CD4-positive, CD25-positive, alpha-beta regulatory T cell (primary cell): ENCODE results near the gene ENTHD1. TPM values are rescaled to one million over a fixed set of nuclear protein-coding genes. Genes with fewer than 3 reads are reported as not detected.

Experiments
- ATAC-seq, 2 donors: fragments of 150-1000 bp; cut with Tn5 transposase; one replicate each; pipeline ENCODE4 v1.10.0; 2021; ENCODE audit warnings: low read depth in 2 of 2, moderate number of reproducible peaks in 2 of 2, moderate library complexity in 1 of 2
- DNase-seq, 3 donors: peaks; one replicate each; pipeline versions ENCODE4 v3.0.0 to v3.0.0-alpha.2; 2012 to 2022; ENCODE audit warnings: mixed read lengths in 1 of 3
- H3K27ac ChIP-seq: one replicate; pipeline ENCODE4 v1.7.0; 2013; ENCODE audit warnings: mild to moderate bottlenecking, low read length; ENCODE audit not compliant: insufficient read depth, poor library complexity, severe bottlenecking
- H3K27me3 ChIP-seq: one replicate; pipeline ENCODE4 v1.7.0; 2013; ENCODE audit warnings: low read length; ENCODE audit not compliant: control insufficient read depth, insufficient read depth
- H3K36me3 ChIP-seq: one replicate; pipeline ENCODE4 v1.7.0; 2013; ENCODE audit warnings: mild to moderate bottlenecking, low read length, moderate library complexity; ENCODE audit not compliant: control insufficient read depth, insufficient read depth
- H3K4me1 ChIP-seq: 2 replicates; pipeline ENCODE4 v1.7.0; 2013; ENCODE audit warnings: mild to moderate bottlenecking, low read length; ENCODE audit not compliant: insufficient read depth, control insufficient read depth, poor library complexity, severe bottlenecking
- H3K4me3 ChIP-seq: one replicate; pipeline ENCODE4 v1.7.0; 2013; ENCODE audit warnings: low read depth, mild to moderate bottlenecking, low read length, moderate library complexity
- H3K9me3 ChIP-seq, 2 experiments: 1 replicate in 1 of 2; 2 replicates in 1 of 2; pipeline ENCODE4 v1.7.0; 2013; ENCODE audit warnings: low read length in 2 of 2, mild to moderate bottlenecking in 1 of 2, moderate library complexity in 1 of 2; ENCODE audit not compliant: control insufficient read depth in 2 of 2
- H3K27ac Mint-ChIP-seq, 3 donors: one replicate each; pipeline ENCODE4 v1.8.0; 2020 to 2022; ENCODE audit warnings: mild to moderate bottlenecking in 3 of 3, mixed read lengths in 3 of 3, moderate library complexity in 2 of 3
- H3K27me3 Mint-ChIP-seq: one replicate; pipeline ENCODE4 v1.8.0; 2022; ENCODE audit warnings: mild to moderate bottlenecking, mixed read lengths
- H3K36me3 Mint-ChIP-seq: one replicate; pipeline ENCODE4 v1.8.0; 2020; ENCODE audit warnings: mixed read lengths
- H3K4me1 Mint-ChIP-seq, 4 donors: one replicate each; pipeline ENCODE4 v1.8.0; 2020 to 2022; ENCODE audit warnings: mixed read lengths in 4 of 4, mild to moderate bottlenecking in 1 of 4
- H3K4me3 Mint-ChIP-seq, 4 donors: one replicate each; pipeline ENCODE4 v1.8.0; 2020 to 2022; ENCODE audit warnings: mild to moderate bottlenecking in 4 of 4, mixed read lengths in 4 of 4, moderate library complexity in 3 of 4
- H3K9me3 Mint-ChIP-seq, 7 donors: one replicate each; pipeline ENCODE4 v1.8.0; 2020 to 2022; ENCODE audit warnings: mixed read lengths in 7 of 7, mild to moderate bottlenecking in 3 of 7, moderate library complexity in 2 of 7
- polyA plus RNA-seq, 4 donors: library from polyadenylated mRNA; unstranded; fragments of 300-500 nt; fragmentation: Illumina TruSeq; gene quantifications; one replicate each; pipeline ENCODE4 v1.2.3, GENCODE V29; 2021
- total RNA-seq: library from RNA; stranded (reverse); gene quantifications from one replicate; pipeline ENCODE4 v1.2.3, GENCODE V29; 2022

ENTHD1 gene
- total and polyA plus RNA-seq, 5 donors from 2014 or later = 0.13 to 0.32 (median 0.18) TPM; not detected in 1

DNA sequence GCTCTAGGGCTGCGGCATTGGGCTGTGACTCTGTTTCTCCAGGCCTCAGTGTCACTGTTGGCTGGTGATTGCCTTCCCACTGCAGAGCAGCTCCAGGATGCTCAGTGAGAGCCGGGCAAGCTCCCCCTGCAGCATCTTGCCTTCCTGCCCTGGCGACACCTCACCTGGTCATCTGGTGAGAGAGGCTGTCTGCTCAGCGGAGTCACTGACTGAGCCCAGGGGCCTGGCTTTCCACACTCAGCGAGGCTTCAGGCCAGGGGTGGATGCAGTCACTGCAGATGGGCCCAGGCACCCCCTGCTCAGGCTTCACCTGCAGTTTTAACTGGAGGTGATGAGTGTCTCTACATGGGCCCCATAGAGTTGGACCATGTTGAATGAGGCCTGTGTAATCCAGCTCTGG lies 186.2 kb downstream of the ENTHD1 start:
- ATAC-seq (no peak), DNase-seq (no peak)
- Histone ChIP-seq H3K27me3 (no peaks in the 10 kb centered on the region), H3K36me3 (no peaks in the 10 kb centered on the region), H3K27ac (no peak overlapping the region), H3K4me3 (no peak overlapping the region), H3K9me3 (no peaks in the 10 kb centered on the region), H3K4me1 (no peaks in the 10 kb centered on the region)
- Mint-ChIP-seq H3K9me3 (no peaks in the 10 kb centered on the region), H3K4me3 (no peak overlapping the region), H3K36me3 (no peaks in the 10 kb centered on the region), H3K4me1 (peaks cover 0 to 2% (median 0%) of the 10 kb centered on the region in 4 donors), H3K27ac (no peak overlapping the region), H3K27me3 (no peaks in the 10 kb centered on the region)

DNA sequence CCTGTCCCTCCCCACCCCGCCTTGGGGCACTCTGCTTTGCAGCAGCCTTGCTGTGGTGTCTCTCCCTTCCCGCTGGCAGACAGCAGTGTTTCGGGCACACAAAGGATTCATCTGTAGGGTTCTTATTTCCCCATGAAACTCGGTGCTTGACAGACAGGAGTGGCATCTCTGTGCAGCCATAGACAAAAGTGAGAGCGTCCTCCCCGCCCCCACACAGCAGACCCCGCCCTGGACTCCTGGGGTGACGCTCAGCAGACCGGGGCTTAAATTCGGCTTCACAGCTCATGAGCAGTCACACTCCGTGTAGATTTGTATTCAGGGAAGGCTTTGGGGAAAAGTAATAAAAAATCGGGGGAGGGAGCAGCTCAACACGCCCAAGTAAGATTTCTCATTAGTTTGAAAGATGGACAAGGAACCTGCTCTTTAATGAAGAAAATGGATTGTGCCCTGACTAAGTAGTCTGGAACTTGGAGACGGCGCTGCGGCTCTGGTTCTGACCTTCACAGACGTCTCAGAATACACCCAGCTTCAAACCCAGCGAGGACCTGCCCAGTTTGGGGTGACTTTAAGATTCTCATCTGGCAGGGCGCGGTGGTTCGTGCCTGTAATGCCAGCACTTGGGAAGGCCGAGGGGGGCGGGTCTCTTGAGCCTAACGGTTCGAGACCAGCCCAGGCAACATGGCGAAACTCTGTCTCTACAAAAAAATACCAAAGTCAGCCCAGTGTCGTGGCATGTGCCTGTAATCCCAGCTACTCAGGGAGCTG lies 187.0 kb downstream of the ENTHD1 start:
- Histone ChIP-seq H3K27ac (no peak overlapping the region), H3K27me3 (no peaks in the 10 kb centered on the region), H3K4me3 (no peak overlapping the region), H3K9me3 (no peaks in the 10 kb centered on the region), H3K4me1 (no peaks in the 10 kb centered on the region), H3K36me3 (no peaks in the 10 kb centered on the region)
- H3K4me3 Mint-ChIP-seq = no peak overlapping the region
- no peaks in the 10 kb centered on the region for H3K36me3 Mint-ChIP-seq
- no peak overlapping the region for H3K27ac Mint-ChIP-seq
- no peak for DNase-seq
- ATAC-seq = no peak
- no peaks in the 10 kb centered on the region for H3K9me3 Mint-ChIP-seq
- peaks cover 0 to 2% (median 0%) of the 10 kb centered on the region in 4 donors for H3K4me1 Mint-ChIP-seq
- no peaks in the 10 kb centered on the region for H3K27me3 Mint-ChIP-seq

DNA sequence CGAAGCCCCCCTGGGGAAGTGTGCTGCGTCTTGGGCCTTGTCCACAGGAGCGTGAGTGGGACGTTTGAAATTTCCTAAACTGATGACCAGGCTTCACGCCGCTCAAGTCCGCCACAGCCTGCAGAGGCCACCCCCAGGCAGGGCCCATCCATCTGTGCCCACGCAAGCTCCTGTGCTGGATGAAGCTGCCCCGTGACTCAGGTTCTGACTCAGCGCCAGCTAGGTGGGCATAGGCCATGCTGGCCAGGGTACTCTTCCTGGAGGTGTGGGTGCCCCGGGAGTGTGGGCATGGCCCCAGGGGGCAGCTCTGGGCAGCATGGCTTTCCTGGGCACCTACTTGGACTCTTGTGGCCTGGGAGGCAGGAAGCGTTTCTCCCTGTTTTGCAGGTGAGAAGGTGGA lies 188.2 kb downstream of the ENTHD1 start:
- no peak overlapping the region for H3K27ac ChIP-seq
- H3K9me3 ChIP-seq = no peaks in the 10 kb centered on the region
- H3K36me3 ChIP-seq = no peaks in the 10 kb centered on the region
- no peaks in the 10 kb centered on the region for H3K9me3 Mint-ChIP-seq
- H3K27ac Mint-ChIP-seq = no peak overlapping the region
- no peaks in the 10 kb centered on the region for H3K27me3 ChIP-seq
- no peaks in the 10 kb centered on the region for H3K36me3 Mint-ChIP-seq
- peaks cover 0 to 2% (median 0%) of the 10 kb centered on the region in 4 donors for H3K4me1 Mint-ChIP-seq
- no peaks in the 10 kb centered on the region for H3K4me1 ChIP-seq
- H3K4me3 Mint-ChIP-seq = no peak overlapping the region
- DNase-seq (no peak), ATAC-seq (no peak)
- H3K4me3 ChIP-seq = no peak overlapping the region
- H3K27me3 Mint-ChIP-seq = no peaks in the 10 kb centered on the region

DNA sequence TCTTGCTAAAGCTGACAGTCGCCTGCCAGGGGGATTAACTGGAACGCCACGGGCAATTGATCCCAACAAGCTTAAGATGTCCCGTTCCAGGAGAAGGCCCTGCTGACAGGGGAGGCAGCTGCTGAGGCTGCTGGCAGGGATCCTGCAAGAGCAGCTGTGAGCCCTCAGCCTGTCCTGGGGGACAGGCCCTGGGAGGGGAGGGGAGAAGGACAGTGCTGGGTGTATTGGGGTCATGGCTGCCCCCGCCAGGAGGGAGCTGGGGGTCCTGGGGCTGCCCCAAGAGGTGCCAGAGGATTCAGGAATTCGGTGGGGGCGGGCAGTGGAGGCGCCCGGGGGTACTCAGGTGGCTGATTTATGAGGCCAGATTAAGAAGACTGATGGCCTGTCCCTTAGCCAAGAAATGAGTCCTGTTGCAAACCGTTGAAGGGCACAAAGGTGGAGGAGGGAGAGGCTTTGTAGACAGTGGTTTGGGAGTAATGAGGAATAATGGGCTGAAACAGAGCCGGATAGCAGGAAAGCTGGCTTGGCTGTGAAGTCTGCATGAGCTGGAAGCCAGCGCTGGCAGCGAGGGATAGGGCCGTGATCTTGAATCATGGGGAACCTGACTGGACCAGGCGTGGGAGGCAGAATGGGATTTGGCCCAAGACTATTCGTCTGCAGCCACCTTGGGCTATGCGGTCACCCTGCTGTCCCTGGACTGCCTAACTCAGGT lies 189.5 kb downstream of the ENTHD1 start:
- no peak overlapping the region for H3K4me3 Mint-ChIP-seq
- H3K27me3 Mint-ChIP-seq = no peaks in the 10 kb centered on the region
- H3K9me3 ChIP-seq = no peaks in the 10 kb centered on the region
- H3K27me3 ChIP-seq = no peaks in the 10 kb centered on the region
- H3K4me1 Mint-ChIP-seq = peaks cover 0 to 2% (median 0%) of the 10 kb centered on the region in 4 donors
- no peaks in the 10 kb centered on the region for H3K36me3 ChIP-seq
- H3K9me3 Mint-ChIP-seq = no peaks in the 10 kb centered on the region
- no peaks in the 10 kb centered on the region for H3K4me1 ChIP-seq
- DNase-seq = no peak
- H3K27ac Mint-ChIP-seq = no peak overlapping the region
- ATAC-seq = no peak
- H3K27ac ChIP-seq = no peak overlapping the region
- no peak overlapping the region for H3K4me3 ChIP-seq
- no peaks in the 10 kb centered on the region for H3K36me3 Mint-ChIP-seq

DNA sequence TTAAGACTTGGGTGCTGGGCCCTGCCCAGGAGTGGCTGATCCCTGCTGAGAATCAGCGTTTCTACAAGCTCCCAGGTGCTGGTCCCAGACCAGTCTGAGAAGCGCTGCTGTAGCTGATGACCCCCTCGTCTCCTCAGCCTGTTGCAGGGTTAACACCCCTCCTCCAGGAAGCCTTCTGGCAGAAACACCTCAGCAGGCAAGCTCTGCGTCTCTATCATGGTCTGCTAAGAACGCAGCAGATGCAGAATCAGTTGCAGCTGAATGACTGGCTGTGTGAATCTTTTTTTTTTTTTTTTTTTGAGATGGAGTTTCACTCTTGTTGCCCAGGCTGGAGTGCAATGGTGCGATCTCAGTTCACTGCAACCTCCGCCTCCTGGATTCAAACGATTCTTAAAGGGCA lies 190.5 kb downstream of the ENTHD1 start:
- no peaks in the 10 kb centered on the region for H3K27me3 Mint-ChIP-seq
- H3K4me1 ChIP-seq = no peaks in the 10 kb centered on the region
- H3K4me3 Mint-ChIP-seq = no peak overlapping the region
- H3K27me3 ChIP-seq = no peaks in the 10 kb centered on the region
- H3K36me3 ChIP-seq = no peaks in the 10 kb centered on the region
- H3K36me3 Mint-ChIP-seq = no peaks in the 10 kb centered on the region
- H3K4me1 Mint-ChIP-seq = peaks cover 0 to 2% (median 0%) of the 10 kb centered on the region in 4 donors
- no peak overlapping the region for H3K27ac ChIP-seq
- no peak overlapping the region for H3K4me3 ChIP-seq
- no peaks in the 10 kb centered on the region for H3K9me3 ChIP-seq
- no peak overlapping the region for H3K27ac Mint-ChIP-seq
- ATAC-seq (no peak), DNase-seq (no peak)
- H3K9me3 Mint-ChIP-seq = no peaks in the 10 kb centered on the region

DNA sequence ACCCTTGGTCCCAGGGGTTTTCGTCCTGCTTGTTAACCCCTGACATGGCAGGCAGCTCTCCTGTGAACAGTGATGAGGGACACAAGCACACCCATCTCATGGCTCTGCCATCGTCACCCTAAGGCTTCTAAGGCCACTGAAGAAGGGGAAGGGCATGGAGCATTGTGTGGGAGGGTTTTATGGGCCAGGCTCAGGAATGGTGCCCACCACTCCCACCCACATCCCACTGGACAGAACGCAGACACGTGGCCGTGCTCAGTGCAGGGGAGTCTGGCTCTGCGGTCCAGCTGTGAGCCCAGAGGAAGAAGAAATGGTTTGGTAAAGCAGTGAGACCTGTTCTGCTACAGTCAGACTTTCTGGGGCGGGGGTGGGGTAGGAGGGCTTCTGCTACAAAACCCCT lies 193.0 kb downstream of the ENTHD1 start:
- no peak for DNase-seq
- no peak overlapping the region for H3K27ac Mint-ChIP-seq
- Histone ChIP-seq H3K4me3 (no peak overlapping the region), H3K27ac (no peak overlapping the region), H3K36me3 (no peaks in the 10 kb centered on the region), H3K27me3 (no peaks in the 10 kb centered on the region), H3K4me1 (no peaks in the 10 kb centered on the region), H3K9me3 (no peaks in the 10 kb centered on the region)
- H3K27me3 Mint-ChIP-seq = no peaks in the 10 kb centered on the region
- ATAC-seq = no peak
- no peaks in the 10 kb centered on the region for H3K9me3 Mint-ChIP-seq
- peaks cover 0 to 2% (median 0%) of the 10 kb centered on the region in 4 donors for H3K4me1 Mint-ChIP-seq
- no peaks in the 10 kb centered on the region for H3K36me3 Mint-ChIP-seq
- H3K4me3 Mint-ChIP-seq = no peak overlapping the region

DNA sequence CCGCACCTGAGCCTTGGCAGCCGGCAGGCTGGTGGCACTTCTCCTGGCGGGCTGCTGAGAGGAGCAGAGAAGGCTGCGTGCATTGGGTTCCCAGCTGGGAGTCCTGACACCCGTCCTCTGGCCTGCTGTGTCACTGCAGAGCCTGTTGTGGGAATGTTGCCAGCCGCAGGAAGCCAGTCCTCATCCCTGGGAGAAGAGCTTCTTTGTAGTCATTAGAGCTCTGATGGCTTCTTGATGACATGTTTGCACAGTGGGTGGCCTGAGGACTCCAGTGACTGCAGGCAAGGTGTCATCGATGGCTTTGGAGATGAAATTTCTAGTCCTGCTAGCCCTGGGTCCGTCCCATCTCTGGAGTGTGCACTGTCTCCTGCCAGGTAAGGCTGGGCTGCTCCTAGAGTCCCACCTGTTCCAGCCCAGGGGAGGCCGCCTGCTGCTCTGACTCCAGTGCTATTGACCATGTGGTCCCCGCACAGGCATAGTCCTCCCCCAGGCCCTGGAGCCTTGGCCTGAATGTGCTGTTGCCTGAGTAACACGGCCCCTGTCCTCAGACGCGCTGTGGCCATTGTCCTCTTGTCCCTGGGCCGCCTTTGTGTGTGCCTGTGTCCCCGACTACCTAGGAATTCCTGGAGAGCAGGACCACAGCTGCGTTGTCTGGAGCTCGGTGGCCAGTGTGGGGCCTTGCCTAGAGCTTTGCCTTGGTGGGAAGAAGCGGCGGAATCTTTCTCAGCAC lies 193.8 kb downstream of the ENTHD1 start:
- no peak for DNase-seq
- no peaks in the 10 kb centered on the region for H3K36me3 Mint-ChIP-seq
- H3K4me3 Mint-ChIP-seq = no peak overlapping the region
- H3K4me3 ChIP-seq = no peak overlapping the region
- no peaks in the 10 kb centered on the region for H3K27me3 Mint-ChIP-seq
- no peaks in the 10 kb centered on the region for H3K4me1 ChIP-seq
- H3K27me3 ChIP-seq = no peaks in the 10 kb centered on the region
- no peaks in the 10 kb centered on the region for H3K36me3 ChIP-seq
- no peaks in the 10 kb centered on the region for H3K9me3 ChIP-seq
- no peak overlapping the region for H3K27ac Mint-ChIP-seq
- peaks cover 0 to 2% (median 0%) of the 10 kb centered on the region in 4 donors for H3K4me1 Mint-ChIP-seq
- no peak overlapping the region for H3K27ac ChIP-seq
- no peaks in the 10 kb centered on the region for H3K9me3 Mint-ChIP-seq
- no peak for ATAC-seq
